Gastroesophageal sphincter (tissue), 4 donors: ENCODE measurements around the gene TKT. TPM values are rescaled to one million over a fixed set of nuclear protein-coding genes. Genes with fewer than 3 reads are reported as not detected.
A peak's percentile ranks its signal among the peaks of the same experiment; 100 is the strongest.

ENCODE experiments used
- ATAC-seq: fragments of 150-250 bp; one replicate; pipeline ENCODE4 v1.9.1; 2016; ENCODE audit warnings: mild to moderate bottlenecking, moderate library complexity
- H3K27ac ChIP-seq, 4 donors: fragments of 200-600 bp; sonication (generic) in 3 of 4; 1 replicate in 3 of 4; 2 replicates in 1 of 4; pipeline ENCODE4 v1.5.1; 2016 to 2019
- H3K27me3 ChIP-seq: fragments of 200-600 bp; sonication (generic); one replicate; pipeline ENCODE4 v1.5.1; 2019
- H3K36me3 ChIP-seq, 2 donors: fragments of 200-600 bp; sonication (generic); one replicate each; pipeline ENCODE4 v1.5.1; 2019; ENCODE audit warnings: control low read depth in 1 of 2
- H3K4me1 ChIP-seq, 3 donors: fragments of 200-600 bp; sonication (generic); 1 replicate in 2 of 3; 2 replicates in 1 of 3; pipeline ENCODE4 v1.5.1; 2016 to 2019; ENCODE audit warnings: control low read depth in 2 of 3
- H3K4me3 ChIP-seq, 2 donors: fragments of 200-600 bp; sonication (generic); one replicate each; pipeline ENCODE4 v1.5.1; 2019; ENCODE audit warnings: mild to moderate bottlenecking in 1 of 2, moderate library complexity in 1 of 2
- H3K9me3 ChIP-seq, 3 donors: fragments of 200-600 bp; sonication (generic); one replicate each; pipeline ENCODE4 v1.5.1; 2017 to 2019; ENCODE audit warnings: control low read depth in 2 of 3
- EP300 ChIP-seq: sonication (generic); formaldehyde crosslinking; IDR thresholded peaks from one replicate; pipeline ENCODE4 v1.6.1; 2017; ENCODE audit warnings: antibody characterized with exemption, mild to moderate bottlenecking
- POLR2A ChIP-seq, 2 donors: fragments of 450-650 bp; IDR thresholded peaks; one replicate each; pipeline ENCODE4 v1.6.1; 2017; ENCODE audit warnings: antibody characterized with exemption in 2 of 2, mild to moderate bottlenecking in 2 of 2, moderate library complexity in 1 of 2
- POLR2AphosphoS5 ChIP-seq: sonication (generic); formaldehyde crosslinking; IDR thresholded peaks from one replicate; pipeline ENCODE4 v1.6.1; 2017; ENCODE audit warnings: antibody characterized with exemption
- WGBS, 2 donors: methylation state at CpG; one replicate each; pipeline ENCODE4 v1.1.5; 2018; ENCODE audit warnings: low coverage in 1 of 2; 5-methylcytosine and 5-hydroxymethylcytosine counted together
- total RNA-seq, 4 donors: library from RNA; depleted of rRNA; stranded (reverse); fragments of >200 nt; gene quantifications; one replicate each; pipeline ENCODE4 v1.1.0, GENCODE V29; 2016
- TF ChIP-seq, protein P1 (sequence below), 4 experiments: fragments of 200-600 bp in 2 of 4; fragments of 450-650 bp in 2 of 4; sonication (generic) in 1 of 4; IDR thresholded peaks; one replicate each; pipeline ENCODE4 v1.5.1; 2017 to 2019; ENCODE audit warnings: antibody characterized with exemption in 4 of 4, mild to moderate bottlenecking in 2 of 4, moderate library complexity in 2 of 4

Gene TKT
- total RNA-seq, 4 donors from 2014 or later = 218 to 386 (median 278) TPM

- Histone ChIP-seq H3K27ac (peak overlapping the region; percentile 76 to 82 (median 76)), H3K36me3 (peaks cover 0 to 70% of the 10 kb centered on the region in 2 donors), H3K9me3 (no peaks in the 10 kb centered on the region), H3K4me1 (peaks cover 5 to 49% (median 15%) of the 10 kb centered on the region in 3 donors), H3K4me3 (no peak overlapping the region), H3K27me3 (no peaks in the 10 kb centered on the region)
- TF ChIP-seq, protein P1, sequence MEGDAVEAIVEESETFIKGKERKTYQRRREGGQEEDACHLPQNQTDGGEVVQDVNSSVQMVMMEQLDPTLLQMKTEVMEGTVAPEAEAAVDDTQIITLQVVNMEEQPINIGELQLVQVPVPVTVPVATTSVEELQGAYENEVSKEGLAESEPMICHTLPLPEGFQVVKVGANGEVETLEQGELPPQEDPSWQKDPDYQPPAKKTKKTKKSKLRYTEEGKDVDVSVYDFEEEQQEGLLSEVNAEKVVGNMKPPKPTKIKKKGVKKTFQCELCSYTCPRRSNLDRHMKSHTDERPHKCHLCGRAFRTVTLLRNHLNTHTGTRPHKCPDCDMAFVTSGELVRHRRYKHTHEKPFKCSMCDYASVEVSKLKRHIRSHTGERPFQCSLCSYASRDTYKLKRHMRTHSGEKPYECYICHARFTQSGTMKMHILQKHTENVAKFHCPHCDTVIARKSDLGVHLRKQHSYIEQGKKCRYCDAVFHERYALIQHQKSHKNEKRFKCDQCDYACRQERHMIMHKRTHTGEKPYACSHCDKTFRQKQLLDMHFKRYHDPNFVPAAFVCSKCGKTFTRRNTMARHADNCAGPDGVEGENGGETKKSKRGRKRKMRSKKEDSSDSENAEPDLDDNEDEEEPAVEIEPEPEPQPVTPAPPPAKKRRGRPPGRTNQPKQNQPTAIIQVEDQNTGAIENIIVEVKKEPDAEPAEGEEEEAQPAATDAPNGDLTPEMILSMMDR (IDR thresholded peaks at IDR 0.05) = no peak
- TF ChIP-seq POLR2A (IDR thresholded peaks at IDR 0.05) (no peak), EP300 (no peak), POLR2AphosphoS5 (no peak)
- WGBS, 2 donors = 57 to 80% methylated on average over 1 of the region's 1 CpG
- peak; percentile 44 for ATAC-seq
Observed at GRCh38 chr3:53286727-53287126, 30.9 kb upstream of the TKT start.

DNA sequence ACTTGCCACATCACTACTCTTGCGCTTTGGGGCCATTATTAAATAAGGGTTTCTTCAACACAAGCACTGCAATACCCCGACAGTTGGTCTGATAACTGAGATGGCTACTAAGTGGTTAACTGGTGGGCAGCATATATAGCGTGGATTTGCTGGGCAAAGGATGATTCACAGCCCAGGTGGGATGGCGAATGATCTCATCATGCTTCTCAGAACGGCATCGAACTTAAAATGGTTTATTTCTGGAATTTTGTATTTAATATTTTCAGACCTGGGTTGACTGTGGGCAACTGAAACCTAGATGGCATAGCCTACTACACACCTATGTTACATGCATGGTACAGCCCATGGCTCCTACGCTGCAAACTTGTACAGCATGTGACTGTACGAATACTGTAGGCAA is 26.8 kb upstream of the TKT start:
- H3K36me3 ChIP-seq = peaks cover 0 to 41% of the 10 kb centered on the region in 2 donors
- H3K4me3 ChIP-seq = no peak overlapping the region
- WGBS, 2 donors = 82 to 89% methylated on average over 5 to 8 of the region's 8 CpGs
- H3K9me3 ChIP-seq = no peaks in the 10 kb centered on the region
- no peak overlapping the region for H3K27ac ChIP-seq
- TF ChIP-seq, protein P1 (IDR thresholded peaks at IDR 0.05) = no peak
- TF ChIP-seq POLR2AphosphoS5 (no peak), EP300 (no peak), POLR2A (IDR thresholded peaks at IDR 0.05) (no peak)
- no peaks in the 10 kb centered on the region for H3K27me3 ChIP-seq
- ATAC-seq = no peak
- H3K4me1 ChIP-seq = peaks cover 0 to 30% (median 6%) of the 10 kb centered on the region in 3 donors

- WGBS, 2 donors = 86 to 100% methylated on average over 2 to 4 of the region's 4 CpGs
- TF ChIP-seq, protein P1 (IDR thresholded peaks at IDR 0.05) = no peak
- TF ChIP-seq POLR2A (IDR thresholded peaks at IDR 0.05) (no peak), EP300 (no peak), POLR2AphosphoS5 (no peak)
- Histone ChIP-seq H3K27me3 (no peaks in the 10 kb centered on the region), H3K4me3 (no peak overlapping the region), H3K4me1 (no peaks in the 10 kb centered on the region), H3K9me3 (no peaks in the 10 kb centered on the region), H3K36me3 (peaks cover 0 to 13% of the 10 kb centered on the region in 2 donors), H3K27ac (no peak overlapping the region)
- ATAC-seq = no peak
Observed at GRCh38 chr3:53278667-53279066, 22.8 kb upstream of the TKT start.

DNA sequence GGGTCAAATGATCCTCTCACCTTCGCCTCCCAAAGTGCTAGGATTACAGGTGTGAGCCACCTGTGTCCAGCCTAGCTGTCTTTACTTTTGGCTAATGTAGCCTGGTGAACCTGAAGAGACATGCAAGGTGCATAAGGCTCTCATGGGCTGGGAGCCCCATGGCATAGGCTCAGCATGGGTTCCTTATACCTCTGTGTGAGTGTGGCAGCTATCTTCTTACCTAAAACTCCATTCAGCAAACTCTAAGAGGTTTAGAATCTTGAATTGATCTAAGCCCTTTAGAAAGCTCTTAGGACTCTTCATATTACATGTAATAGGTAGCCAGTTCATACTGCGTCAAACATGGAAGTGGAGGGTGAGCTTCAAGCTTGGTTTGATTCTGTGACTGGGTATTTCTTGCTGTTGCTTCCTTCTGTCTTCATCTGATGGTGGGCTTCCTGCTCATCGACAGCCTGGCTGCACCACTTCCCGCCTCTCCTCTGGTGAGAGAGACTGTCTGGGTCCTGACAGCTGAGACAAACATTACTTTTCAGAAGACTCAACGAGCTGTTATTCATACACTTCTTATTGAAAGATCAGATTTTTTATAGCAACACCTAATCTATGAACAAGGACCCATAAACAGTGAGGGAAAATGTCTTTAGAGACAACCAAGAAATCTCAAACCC is 19.2 kb upstream of the TKT start:
- peaks cover 7 to 15% (median 9%) of the 10 kb centered on the region in 3 donors for H3K4me1 ChIP-seq
- ATAC-seq = no peak
- WGBS, 2 donors = 57% methylated on average over 4 of the region's 5 CpGs
- no peak overlapping the region for H3K27ac ChIP-seq
- TF ChIP-seq, protein P1 (IDR thresholded peaks at IDR 0.05) = no peak
- TF ChIP-seq EP300 (no peak), POLR2AphosphoS5 (no peak), POLR2A (IDR thresholded peaks at IDR 0.05) (no peak)
- no peaks in the 10 kb centered on the region for H3K27me3 ChIP-seq
- H3K36me3 ChIP-seq = no peaks in the 10 kb centered on the region
- H3K4me3 ChIP-seq = no peak overlapping the region
- no peaks in the 10 kb centered on the region for H3K9me3 ChIP-seq

- no peaks in the 10 kb centered on the region for H3K27me3 ChIP-seq
- no peaks in the 10 kb centered on the region for H3K9me3 ChIP-seq
- no peak for TF ChIP-seq EP300
- TF ChIP-seq, protein P1 (IDR thresholded peaks at IDR 0.05) = no peak
- no peak overlapping the region for H3K4me3 ChIP-seq
- H3K4me1 ChIP-seq = peaks cover 7 to 29% (median 19%) of the 10 kb centered on the region in 3 donors
- no peak for ATAC-seq
- peak overlapping the region in 1 of 4 donors; percentile 14 for H3K27ac ChIP-seq
- 75% methylated on average over 6 of the region's 10 CpGs; no CpG with 5 or more reads in 1 of the 2 donors for WGBS, 2 donors
- H3K36me3 ChIP-seq = no peaks in the 10 kb centered on the region
Observed at GRCh38 chr3:53273146-53273670, 17.4 kb upstream of the TKT start.
